ENCODE measurements around the gene RAVER2.
"Not testable (repeated sequence)": the region's sequence is repeated elsewhere in the genome, so short reads cannot be mapped to it uniquely, and the experiment has no call there.

Gene RAVER2

DNA sequence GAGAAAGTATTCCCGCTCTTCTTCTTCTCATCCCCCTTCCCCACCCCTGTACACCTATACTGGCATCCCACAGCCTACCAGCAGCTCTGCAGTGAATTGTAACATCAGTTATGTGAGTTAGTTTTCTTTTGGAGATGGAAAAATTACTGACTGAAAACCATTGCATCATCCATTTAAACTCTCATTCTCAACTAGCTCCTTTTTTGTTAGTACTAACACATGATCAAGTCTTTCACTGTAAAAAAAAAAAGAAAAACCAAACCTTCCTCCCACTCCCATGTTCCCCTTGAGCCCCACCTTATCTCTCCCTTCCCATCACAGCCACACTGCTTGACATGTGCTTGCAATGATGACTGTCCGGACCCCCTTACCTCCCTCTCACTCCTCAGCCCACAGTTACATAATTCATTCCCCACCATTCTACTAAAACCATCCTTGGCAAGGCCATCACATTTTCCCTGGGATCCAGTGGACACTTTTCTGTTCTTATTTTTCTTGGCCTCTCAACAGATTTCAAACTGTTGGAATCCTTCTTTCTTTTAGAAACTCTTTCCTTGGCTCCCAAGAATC is 23.2 kb upstream of the RAVER2 start:
- Histone ChIP-seq H3K9me3 (no peaks in the 10 kb centered on the region), H3K4me1 (no peaks in the 10 kb centered on the region), H3K36me3 (no peaks in the 10 kb centered on the region), H3K27me3 (no peaks in the 10 kb centered on the region), H3K4me3 (ENCODE audit: low read depth, low read length) (no peak overlapping the region)
- DNase-seq, result no peak
- TF ChIP-seq, protein P1, sequence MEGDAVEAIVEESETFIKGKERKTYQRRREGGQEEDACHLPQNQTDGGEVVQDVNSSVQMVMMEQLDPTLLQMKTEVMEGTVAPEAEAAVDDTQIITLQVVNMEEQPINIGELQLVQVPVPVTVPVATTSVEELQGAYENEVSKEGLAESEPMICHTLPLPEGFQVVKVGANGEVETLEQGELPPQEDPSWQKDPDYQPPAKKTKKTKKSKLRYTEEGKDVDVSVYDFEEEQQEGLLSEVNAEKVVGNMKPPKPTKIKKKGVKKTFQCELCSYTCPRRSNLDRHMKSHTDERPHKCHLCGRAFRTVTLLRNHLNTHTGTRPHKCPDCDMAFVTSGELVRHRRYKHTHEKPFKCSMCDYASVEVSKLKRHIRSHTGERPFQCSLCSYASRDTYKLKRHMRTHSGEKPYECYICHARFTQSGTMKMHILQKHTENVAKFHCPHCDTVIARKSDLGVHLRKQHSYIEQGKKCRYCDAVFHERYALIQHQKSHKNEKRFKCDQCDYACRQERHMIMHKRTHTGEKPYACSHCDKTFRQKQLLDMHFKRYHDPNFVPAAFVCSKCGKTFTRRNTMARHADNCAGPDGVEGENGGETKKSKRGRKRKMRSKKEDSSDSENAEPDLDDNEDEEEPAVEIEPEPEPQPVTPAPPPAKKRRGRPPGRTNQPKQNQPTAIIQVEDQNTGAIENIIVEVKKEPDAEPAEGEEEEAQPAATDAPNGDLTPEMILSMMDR (IDR thresholded peaks at IDR 0.05; ENCODE audit: low read depth, low read length), result no peak

DNA sequence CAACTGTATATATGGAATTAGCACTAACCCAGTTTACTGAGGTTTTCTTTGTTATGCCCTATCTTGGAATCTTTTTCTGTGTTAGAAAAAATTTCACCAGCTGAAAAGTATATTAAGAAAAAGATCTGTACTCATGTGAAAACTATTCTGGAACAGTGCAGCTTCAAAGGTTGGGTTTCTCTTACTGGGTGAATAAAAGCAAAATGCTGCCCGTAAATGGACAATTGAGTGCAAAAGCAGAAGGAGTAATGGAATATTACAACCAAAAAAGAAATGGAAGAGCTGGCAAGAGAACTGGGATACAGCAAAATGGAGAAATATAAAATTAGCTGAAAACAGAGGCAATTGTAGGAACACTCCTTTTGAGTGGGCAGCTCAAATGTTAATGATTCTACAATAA is 17.0 kb upstream of the RAVER2 start:
- no peaks in the 10 kb centered on the region for H3K4me1 ChIP-seq
- H3K4me3 ChIP-seq (ENCODE audit: low read depth, low read length), result no peak overlapping the region
- H3K9me3 ChIP-seq, result no peaks in the 10 kb centered on the region
- no peak for DNase-seq
- H3K27me3 ChIP-seq, result no peaks in the 10 kb centered on the region
- TF ChIP-seq, protein P1 (IDR thresholded peaks at IDR 0.05; ENCODE audit: low read depth, low read length), result no peak
- no peaks in the 10 kb centered on the region for H3K36me3 ChIP-seq

DNA sequence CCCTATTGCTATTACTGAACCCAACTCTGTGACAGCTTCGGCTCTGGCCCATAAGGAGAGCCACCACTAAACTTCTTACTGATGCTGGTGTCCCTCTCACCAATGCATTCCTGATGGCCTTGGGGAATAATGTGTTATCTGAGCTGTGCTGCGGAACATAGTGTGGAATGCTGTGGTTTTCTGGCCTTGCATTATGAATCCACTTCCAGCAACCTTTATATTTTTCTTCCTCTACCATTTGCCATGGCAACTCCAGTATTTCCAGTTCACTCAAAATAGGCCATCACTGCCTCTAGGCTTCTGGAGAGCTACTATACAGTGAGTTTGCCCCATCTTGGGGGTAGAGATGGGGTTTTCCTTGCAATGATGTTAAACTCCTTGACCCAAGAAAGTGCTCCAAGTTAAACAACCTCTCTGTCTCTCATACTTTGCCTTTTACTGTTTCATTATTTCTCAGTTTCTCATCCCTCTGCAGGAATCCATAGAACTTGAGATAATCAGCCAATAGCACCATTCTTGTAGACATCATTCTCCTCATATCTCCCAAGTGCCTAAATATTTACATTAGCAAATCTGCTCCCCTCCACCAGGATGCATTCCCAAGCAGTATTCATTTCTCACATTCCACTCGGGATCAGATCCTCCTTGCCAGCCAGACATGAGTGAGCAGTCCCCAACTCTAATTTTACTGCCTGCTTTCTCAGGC is 11.1 kb upstream of the RAVER2 start:
- no peaks in the 10 kb centered on the region for H3K9me3 ChIP-seq
- H3K4me1 ChIP-seq, result no peaks in the 10 kb centered on the region
- TF ChIP-seq, protein P1 (IDR thresholded peaks at IDR 0.05; ENCODE audit: low read depth, low read length), result no peak
- no peaks in the 10 kb centered on the region for H3K36me3 ChIP-seq
- no peaks in the 10 kb centered on the region for H3K27me3 ChIP-seq
- no peak overlapping the region for H3K4me3 ChIP-seq (ENCODE audit: low read depth, low read length)
- no peak for DNase-seq

DNA sequence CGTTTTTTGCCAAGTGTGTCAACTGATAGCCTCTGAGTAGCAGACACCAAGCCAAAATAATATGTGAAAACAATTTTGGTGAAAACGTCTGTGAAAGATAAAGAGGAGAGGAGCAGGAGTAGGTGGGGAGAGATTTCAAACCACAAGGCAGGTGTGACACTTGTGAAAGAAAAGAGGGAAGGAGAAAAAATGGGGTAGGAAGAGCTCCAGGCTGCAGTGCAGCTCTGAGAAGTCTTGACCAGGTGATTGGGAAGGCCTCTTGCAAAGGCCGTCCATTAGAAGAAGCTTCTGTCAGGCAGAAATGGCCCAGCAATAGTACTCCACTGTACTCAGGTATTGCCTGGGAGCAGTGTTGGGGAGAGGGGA is 10.6 kb upstream of the RAVER2 start:
- DNase-seq, result no peak
- no peaks in the 10 kb centered on the region for H3K9me3 ChIP-seq
- no peak overlapping the region for H3K4me3 ChIP-seq (ENCODE audit: low read depth, low read length)
- no peaks in the 10 kb centered on the region for H3K4me1 ChIP-seq
- no peaks in the 10 kb centered on the region for H3K36me3 ChIP-seq
- TF ChIP-seq, protein P1 (IDR thresholded peaks at IDR 0.05; ENCODE audit: low read depth, low read length), result no peak
- no peaks in the 10 kb centered on the region for H3K27me3 ChIP-seq

DNA sequence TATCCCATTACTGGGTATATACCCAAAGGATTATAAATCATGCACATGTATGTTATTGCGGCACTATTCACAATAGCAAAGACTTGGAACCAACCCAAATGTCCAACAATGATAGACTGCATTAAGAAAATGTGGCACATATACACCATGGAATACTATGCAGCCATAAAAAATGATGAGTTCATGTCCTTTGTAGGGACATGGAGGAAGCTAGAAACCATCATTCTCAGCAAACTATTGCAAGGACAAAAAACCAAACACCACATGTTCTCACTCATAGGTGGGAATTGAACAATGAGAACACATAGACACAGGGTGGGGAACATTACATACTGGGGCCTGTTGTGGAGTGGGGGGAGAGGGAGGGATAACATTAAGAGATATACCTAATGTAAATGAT is 4.2 kb upstream of the RAVER2 start:
- H3K4me3 ChIP-seq (ENCODE audit: low read depth, low read length); H3K9me3 ChIP-seq; DNase-seq; H3K4me1 ChIP-seq; H3K27me3 ChIP-seq; H3K36me3 ChIP-seq: not testable (repeated sequence)

DNA sequence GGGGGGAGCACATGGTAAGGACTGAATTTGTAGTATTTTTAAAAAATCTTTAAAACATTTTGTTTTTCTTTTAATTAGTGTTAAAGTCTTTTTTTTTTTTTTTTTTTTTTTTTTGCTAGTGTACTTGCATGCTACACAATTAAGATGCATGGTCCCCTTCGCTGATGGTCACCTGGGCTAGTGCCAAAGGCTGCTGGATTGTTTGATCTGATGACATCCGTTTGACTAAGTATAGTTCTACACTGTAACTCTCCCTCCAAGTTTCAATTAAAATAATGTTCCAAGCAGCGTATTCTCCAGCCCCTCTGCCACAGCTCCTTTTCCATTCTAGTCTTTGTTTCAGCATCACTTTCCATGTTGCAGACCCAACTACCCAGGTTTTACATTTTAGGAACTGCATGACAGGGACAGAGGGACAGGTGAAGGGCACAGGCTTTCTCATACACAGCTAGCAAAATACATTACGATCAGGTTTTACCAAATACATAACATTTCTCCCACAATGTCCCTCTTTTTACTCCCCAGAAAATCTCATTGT is 852 bp upstream of the RAVER2 start:
- no peaks in the 10 kb centered on the region for H3K27me3 ChIP-seq
- TF ChIP-seq, protein P1 (IDR thresholded peaks at IDR 0.05; ENCODE audit: low read depth, low read length), result no peak
- H3K4me3 ChIP-seq (ENCODE audit: low read depth, low read length), result peak overlapping the region; percentile 77
- H3K9me3 ChIP-seq, result no peaks in the 10 kb centered on the region
- no peaks in the 10 kb centered on the region for H3K4me1 ChIP-seq
- H3K36me3 ChIP-seq, result no peaks in the 10 kb centered on the region
- no peak for DNase-seq

Data from BE2C (cell line).